HepG2 (cell line): Measurements from ENCODE around the gene SYNE1. TPM values are rescaled to one million over a fixed set of nuclear protein-coding genes. Genes with fewer than 3 reads are reported as not detected.
A peak's percentile ranks its signal among the peaks of the same experiment; 100 is the strongest.

ENCODE experiments used
- ARNT2 ChIP-seq: sonication (generic); formaldehyde crosslinking; IDR thresholded peaks from 2 replicates; pipeline ENCODE4 v1.8.0; 2022; ENCODE audit warnings: mild to moderate bottlenecking, low read depth, missing genetic modification reagents, moderate library complexity
- CHD2 ChIP-seq: IDR thresholded peaks from 2 replicates; pipeline ENCODE4 v1.6.1; 2011; ENCODE audit warnings: low read depth, low read length, improper control_type of control experiment
- DMTF1 ChIP-seq: sonication (generic); formaldehyde crosslinking; IDR thresholded peaks from 2 replicates; pipeline ENCODE4 v1.4.0; 2020; ENCODE audit warnings: mild to moderate bottlenecking, missing genetic modification reagents
- EHMT2 ChIP-seq: fragments of 200-600 bp; sonication (generic); IDR thresholded peaks from 2 replicates; pipeline ENCODE4 v1.7.0; 2017; ENCODE audit warnings: antibody characterized with exemption, low read depth, low read length, borderline replicate concordance
- ETS1 ChIP-seq: sonication (generic); formaldehyde crosslinking; IDR thresholded peaks from 2 replicates; pipeline ENCODE4 v1.4.0; 2020; ENCODE audit warnings: missing genetic modification reagents
- FOSL1 ChIP-seq: sonication (generic); formaldehyde crosslinking; IDR thresholded peaks from 2 replicates; pipeline ENCODE4 v1.9.0; 2021; ENCODE audit warnings: missing genetic modification reagents, borderline replicate concordance
- HMGA1 ChIP-seq: sonication (generic); formaldehyde crosslinking; conservative IDR thresholded peaks from 2 replicates; pipeline ENCODE4 v1.4.0; 2020; ENCODE audit warnings: missing genetic modification reagents
- MTF2 ChIP-seq: sonication (generic); formaldehyde crosslinking; IDR thresholded peaks from 2 replicates; pipeline ENCODE4 v1.5.0; 2020; ENCODE audit warnings: missing genetic modification reagents, borderline replicate concordance
- NFRKB ChIP-seq: fragments of 450-650 bp; IDR thresholded peaks from 2 replicates; pipeline ENCODE4 v1.6.1; 2017
- NONO ChIP-seq, 2 experiments: fragments of 450-650 bp in 1 of 2; sonication (generic) in 1 of 2; formaldehyde crosslinking in 1 of 2; IDR thresholded peaks in 1 of 2; conservative IDR thresholded peaks in 1 of 2; 2 replicates each; pipeline versions ENCODE4 v1.6.1 to v1.8.0; 2017 to 2022; ENCODE audit warnings: mild to moderate bottlenecking in 1 of 2, missing genetic modification reagents in 1 of 2, moderate library complexity in 1 of 2
- POGK ChIP-seq: sonication (generic); formaldehyde crosslinking; conservative IDR thresholded peaks from 2 replicates; pipeline ENCODE4 v1.8.0; 2022; ENCODE audit warnings: mild to moderate bottlenecking, moderate library complexity, missing genetic modification reagents
- POLR2G ChIP-seq: fragments of 200-400 bp; formaldehyde crosslinking; IDR thresholded peaks from 2 replicates; pipeline ENCODE4 v1.6.1; 2018; ENCODE audit warnings: mild to moderate bottlenecking, low read depth, low read length, moderate library complexity
- RFX1 ChIP-seq: fragments of 450-650 bp; IDR thresholded peaks from 2 replicates; pipeline ENCODE4 v1.6.1; 2017
- ZNF280D ChIP-seq: sonication (generic); formaldehyde crosslinking; IDR thresholded peaks from 2 replicates; pipeline ENCODE4 v1.5.1; 2020; ENCODE audit warnings: mild to moderate bottlenecking, missing genetic modification reagents
- ZNF501 ChIP-seq: sonication (generic); formaldehyde crosslinking; IDR thresholded peaks from 2 replicates; pipeline ENCODE4 v1.5.1; 2020; ENCODE audit warnings: mild to moderate bottlenecking, moderate library complexity, missing genetic modification reagents
- ZNF543 ChIP-seq: sonication (generic); formaldehyde crosslinking; IDR thresholded peaks from 2 replicates; pipeline ENCODE4 v1.4.0; 2020; ENCODE audit warnings: mild to moderate bottlenecking, missing genetic modification reagents
- ZNF552 ChIP-seq: sonication (generic); formaldehyde crosslinking; IDR thresholded peaks from 2 replicates; pipeline ENCODE4 v1.9.0; 2022; ENCODE audit warnings: missing genetic modification reagents, mild to moderate bottlenecking, borderline replicate concordance
- ZNF562 ChIP-seq: sonication (generic); formaldehyde crosslinking; IDR thresholded peaks from 2 replicates; pipeline ENCODE4 v1.8.0; 2022; ENCODE audit warnings: missing genetic modification reagents, borderline replicate concordance
- polyA plus RNA-seq, 8 experiments: library from polyadenylated mRNA; depleted of rRNA in 3 of 8; stranded (reverse) in 7 of 8; unstranded in 1 of 8; fragments of >200 nt; fragmentation: Illumina TruSeq in 4 of 8; extraction: Trizol in 4 of 8; gene quantifications; 2 replicates each; pipeline versions ENCODE4 v1.2.1 to v1.2.3, GENCODE V29; 2011 to 2016; ENCODE audit warnings: low read depth in 4 of 8, missing spikeins in 1 of 8, mixed read lengths in 1 of 8; ENCODE audit not compliant: insufficient read depth in 1 of 8
- total RNA-seq, 5 experiments: library from RNA; depleted of rRNA; stranded (reverse); fragments of >200 nt; fragmentation: Illumina TruSeq; extraction: Trizol; gene quantifications; 2 replicates each; pipeline ENCODE4 v1.2.3, GENCODE V29; 2016; ENCODE audit warnings: low read depth in 1 of 5

The SYNE1 gene
- total and polyA plus RNA-seq, 2 of the 13 experiments (the other 11 are each of a cell fraction or from before 2014, with no cell fraction given) = 5.5 to 15.9 TPM

GRCh38 chr6:152170702-152171667, 466.2 kb downstream of the SYNE1 start (continued):
- TF ChIP-seq ZNF501 (CRISPR knock-in tag) (peak; percentile 89), ZNF543 (CRISPR knock-in tag) (no peak), MTF2 (CRISPR knock-in tag) (no peak), ETS1 (CRISPR knock-in tag) (no peak), NONO (IDR thresholded peaks at IDR 0.05) (no peak), NONO (CRISPR knock-in tag; conservative IDR thresholded peaks at IDR 0.05) (peak; percentile 73; the same call in 1 of the 2 replicates), EHMT2 (peak; percentile 37), CHD2 (no peak), ZNF280D (CRISPR knock-in tag) (no peak), HMGA1 (CRISPR knock-in tag) (no peak), ZNF562 (no peak), POLR2G (0 out of 2 replicates have a peak, but pooled peaks have one; percentile 40), ZNF552 (CRISPR knock-in tag) (no peak), ARNT2 (CRISPR knock-in tag) (no peak), POGK (CRISPR knock-in tag) (no peak; the same call in 1 of the 2 replicates), NFRKB (no peak), FOSL1 (CRISPR knock-in tag) (no peak; the same call in 1 of the 2 replicates), DMTF1 (no peak), RFX1 (no peak)
